OCI-LY7 (cell line): Measurements from ENCODE around the gene RMDN2.

ENCODE experiments used
- CTCF ChIP-seq: fragments of 200-600 bp; sonication (generic); conservative IDR thresholded peaks from 2 replicates; pipeline ENCODE4 v1.5.1; 2014; ENCODE audit warnings: mild to moderate bottlenecking, antibody characterized with exemption, low read length, moderate library complexity, mixed read lengths
- EZH2phosphoT487 ChIP-seq: fragments of 200-600 bp; sonication (generic); IDR thresholded peaks from 2 replicates; pipeline ENCODE4 v1.6.1; 2018; ENCODE audit warnings: low read depth, borderline replicate concordance, mild to moderate bottlenecking, mixed run types, antibody characterized with exemption, low read length, moderate library complexity, mixed read lengths

GRCh38 chr2:38064801-38065501 is 139.9 kb downstream of the RMDN2 start:
- TF ChIP-seq CTCF (no peak), EZH2phosphoT487 (no peak)
